Stimulated activated CD4-positive, alpha-beta T cell treated with anti-CD3 and anti-CD28 coated beads, Interleukin-4, amount 100 ng/mL, for 48 hours (primary cell): ENCODE results near the gene GMEB2.
"Not testable (repeated sequence)": the region's sequence is repeated elsewhere in the genome, so short reads cannot be mapped to it uniquely, and the experiment has no call there.

ENCODE experiments used
- DNase-seq, 2 donors: peaks; one replicate each; pipeline ENCODE4 v3.0.0-alpha.2; 2020; ENCODE audit warnings: low read depth in 2 of 2

GMEB2 gene

DNA sequence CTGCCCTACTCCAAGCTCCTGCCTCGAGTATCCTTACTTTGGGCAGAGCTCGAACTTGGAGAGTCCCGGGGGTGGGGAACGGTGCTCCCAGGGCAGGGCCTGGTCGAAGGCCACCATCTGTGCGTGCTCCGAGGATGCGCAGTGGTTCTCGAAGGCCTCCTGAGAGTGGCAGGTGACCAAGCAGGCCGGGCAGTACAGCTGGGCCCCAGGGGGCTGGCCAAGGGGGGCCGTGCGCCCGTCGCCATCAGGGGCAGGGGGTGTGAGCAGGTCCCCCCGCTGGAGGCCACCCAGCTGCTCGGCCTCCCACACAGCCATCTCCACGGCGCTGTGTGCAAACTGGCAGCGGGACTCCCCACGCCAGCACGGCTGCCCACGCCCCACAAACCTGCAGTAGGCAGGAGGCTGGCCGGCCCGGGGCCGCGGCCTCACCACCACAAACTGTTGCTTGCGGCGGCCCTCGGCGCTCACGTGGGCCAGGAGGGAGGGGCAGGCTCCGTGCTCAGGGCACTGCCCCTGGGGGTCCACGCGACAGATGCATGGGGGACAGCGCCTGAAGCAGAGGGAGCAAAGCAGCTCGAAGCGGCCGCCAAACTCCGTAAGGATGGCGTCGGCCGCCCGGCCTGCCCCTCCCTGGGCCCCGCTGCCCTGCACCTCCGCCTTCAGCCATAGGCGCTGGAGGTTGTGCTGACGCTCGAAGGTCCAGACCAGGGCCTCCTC is 54.7 kb downstream of the GMEB2 start:
- no peak for DNase-seq

DNA sequence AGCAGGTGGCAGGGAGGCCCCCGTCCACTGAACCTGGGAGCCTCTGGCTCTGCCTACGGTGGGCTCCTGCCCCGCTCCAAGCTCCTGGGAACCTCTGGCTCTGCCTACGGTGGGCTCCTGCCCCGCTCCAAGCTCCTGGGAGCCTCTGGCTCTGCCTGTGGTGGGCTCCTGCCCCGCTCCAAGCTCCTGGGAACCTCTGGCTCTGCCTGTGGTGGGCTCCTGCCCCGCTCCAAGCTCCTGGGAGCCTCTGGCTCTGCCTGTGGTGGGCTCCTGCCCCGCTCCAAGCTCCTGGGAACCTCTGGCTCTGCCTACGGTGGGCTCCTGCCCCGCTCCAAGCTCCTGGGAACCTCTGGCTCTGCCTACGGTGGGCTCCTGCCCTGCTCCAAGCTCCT is 55.8 kb downstream of the GMEB2 start:
- not testable (repeated sequence) for DNase-seq

- DNase-seq, result no peak
Observed at GRCh38 chr20:63570281-63571086, 56.4 kb downstream of the GMEB2 start.

DNA sequence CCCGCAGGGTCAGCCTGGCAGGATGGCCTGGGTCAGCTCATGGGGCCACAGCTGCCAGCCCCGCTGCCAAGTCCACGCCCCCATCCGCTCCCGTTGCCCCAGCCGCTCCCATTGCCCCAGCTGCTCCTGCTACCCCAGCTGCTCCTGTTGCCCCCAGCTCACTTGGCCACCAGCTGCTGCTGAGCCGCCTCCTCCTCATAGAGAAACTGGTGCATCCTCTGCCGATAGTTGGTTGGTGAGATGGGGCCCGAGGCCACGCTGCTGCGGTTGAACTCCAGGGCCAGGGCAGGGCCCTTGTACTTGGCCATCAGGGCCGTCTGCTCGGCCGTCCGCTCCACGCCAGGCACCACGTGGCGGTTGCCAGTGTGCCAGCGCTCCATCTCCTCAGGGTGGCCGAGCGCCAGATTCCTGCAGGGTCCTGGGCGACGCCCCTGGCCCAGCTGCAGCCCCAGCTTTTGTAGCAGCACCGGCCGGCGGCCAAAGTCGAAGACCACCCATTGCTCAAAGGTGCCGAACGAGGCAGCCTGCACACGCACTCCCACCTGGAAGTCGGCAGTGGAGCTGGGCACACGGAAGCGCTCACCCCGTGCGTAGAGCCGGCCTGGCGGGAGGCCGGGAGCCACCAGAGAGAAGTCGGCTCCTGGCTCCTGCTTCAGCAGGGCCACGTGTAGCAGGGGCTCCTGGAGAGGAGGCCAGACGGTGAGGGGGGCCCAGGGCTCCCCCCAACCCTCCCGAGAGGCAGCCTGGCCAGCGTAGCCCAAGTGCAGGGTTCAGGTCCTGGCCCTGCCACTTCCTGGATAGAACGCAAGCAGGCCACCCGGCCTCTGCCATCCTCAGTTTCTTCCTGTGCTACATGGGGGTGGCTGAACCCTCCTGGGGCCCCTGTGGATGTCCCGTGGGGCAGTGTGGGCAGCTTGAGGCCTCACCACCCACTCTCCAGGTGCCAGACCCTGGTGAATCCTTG is 57.6 kb downstream of the GMEB2 start:
- no peak for DNase-seq

DNA sequence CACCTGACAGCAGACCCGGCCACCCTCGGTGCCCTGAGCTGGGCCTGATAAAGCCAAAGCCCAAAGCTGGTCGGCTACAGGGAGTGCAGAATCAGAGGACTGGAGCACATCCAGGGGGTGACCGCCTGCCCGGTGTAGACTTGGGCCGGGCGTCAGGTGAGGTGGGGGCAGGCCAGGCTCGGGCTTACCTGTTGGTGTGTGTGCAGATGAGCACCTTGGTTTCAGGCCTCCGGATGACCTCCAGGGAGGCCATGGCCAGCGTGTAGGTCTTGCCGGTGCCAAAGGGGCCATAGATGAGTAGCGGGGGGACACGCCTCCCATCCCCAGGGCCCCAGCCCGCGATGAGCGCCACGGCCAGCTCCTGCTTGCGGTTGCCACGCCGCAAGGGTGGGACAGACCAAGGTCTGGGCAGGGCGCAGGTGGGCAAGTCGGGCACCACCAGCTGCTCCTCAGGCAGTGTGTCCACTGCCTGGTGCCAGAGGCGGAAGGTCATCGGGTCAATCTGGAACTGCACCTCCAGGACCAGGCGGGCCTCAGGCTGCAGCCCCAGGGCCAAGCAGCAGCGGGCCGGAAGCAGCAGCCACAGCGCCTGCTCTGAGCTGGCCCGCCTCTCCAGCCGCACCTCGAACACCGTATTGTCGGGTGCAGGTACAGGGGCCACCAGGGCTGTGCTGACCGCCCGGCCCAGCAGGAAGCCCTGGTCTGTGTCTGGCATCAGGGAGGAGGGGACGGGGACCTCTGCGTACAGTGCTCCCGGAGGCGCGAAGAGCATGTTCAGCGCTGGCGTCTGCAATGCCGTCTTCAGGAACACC is 58.5 kb downstream of the GMEB2 start:
- no peak for DNase-seq

GRCh38 chr20:63567386-63568169 is 59.3 kb downstream of the GMEB2 start:
- peak in 1 of 2 donors; percentile 42 for DNase-seq

- DNase-seq, result no peak
Observed at GRCh38 chr20:63567136-63567385, 59.8 kb downstream of the GMEB2 start.

DNA sequence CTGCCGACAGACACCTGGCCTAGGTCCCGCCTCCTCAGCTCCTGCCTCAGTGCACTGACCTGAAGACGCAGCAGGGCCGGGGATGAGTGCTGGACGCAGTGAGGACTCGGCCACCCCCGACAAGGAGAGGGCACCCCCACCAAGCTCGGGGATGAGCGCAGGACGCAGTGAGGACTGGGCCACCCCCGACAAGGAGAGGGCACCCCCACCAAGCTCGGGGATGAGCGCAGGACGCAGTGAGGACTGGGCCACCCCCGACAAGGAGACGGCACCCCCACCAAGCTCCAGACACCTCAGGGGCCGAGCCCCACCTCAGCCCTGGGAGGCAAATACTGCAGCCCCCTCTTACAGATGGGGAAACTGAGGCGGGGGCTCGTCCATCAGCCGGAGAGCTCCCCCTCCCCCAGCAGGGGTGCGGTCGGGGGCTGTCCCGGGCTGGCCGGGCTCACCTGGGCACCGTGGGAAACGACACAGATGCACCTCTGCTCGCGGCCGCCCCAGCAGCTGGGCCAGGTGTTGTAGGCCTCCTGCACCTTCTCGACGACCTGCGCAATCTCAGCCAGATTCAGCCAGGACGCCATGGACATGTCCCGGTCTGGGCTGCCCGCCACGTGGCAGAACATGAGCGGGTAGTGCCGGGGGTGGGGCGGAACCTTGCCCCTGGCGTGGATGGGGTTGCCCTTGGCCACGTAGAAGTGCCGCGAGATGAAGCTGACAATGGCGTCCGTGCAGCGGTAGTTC is 60.3 kb downstream of the GMEB2 start:
- no peak for DNase-seq

DNA sequence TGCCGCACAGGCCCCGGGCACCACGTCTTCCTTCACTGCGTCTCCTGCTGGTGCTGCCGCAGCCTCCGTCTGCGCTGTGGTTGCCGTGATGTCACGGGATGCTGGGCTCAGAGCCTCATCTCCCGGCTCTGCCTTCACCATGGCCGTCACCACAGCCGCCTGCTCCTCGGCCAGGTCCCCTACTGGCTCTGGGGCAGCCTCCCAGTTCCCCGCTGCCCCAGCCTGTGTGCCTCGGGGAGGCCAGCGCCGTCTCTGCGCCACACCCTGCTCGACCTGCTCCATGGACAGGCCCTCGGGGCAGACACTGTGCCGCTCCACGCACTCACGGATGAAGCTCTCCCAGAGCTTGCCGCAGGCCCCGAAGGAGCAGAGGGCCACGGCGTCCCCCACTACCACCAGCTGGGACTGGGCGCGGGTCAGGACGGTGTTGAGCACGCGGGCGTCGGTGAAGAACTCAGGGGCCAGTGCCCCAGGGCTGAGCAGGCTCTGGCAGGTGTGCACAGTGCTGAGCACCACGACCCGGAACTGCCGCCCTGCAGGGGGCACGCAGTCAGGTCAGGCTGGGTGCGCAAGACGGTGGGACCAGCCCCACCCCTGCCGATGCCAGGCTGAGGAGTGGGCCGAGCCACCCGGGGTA is 61.1 kb downstream of the GMEB2 start:
- no peak for DNase-seq

- DNase-seq, result no peak
Observed at GRCh38 chr20:63565021-63565698, 61.7 kb downstream of the GMEB2 start.

- no peak for DNase-seq
Observed at GRCh38 chr20:63564036-63564810, 62.7 kb downstream of the GMEB2 start.

GRCh38 chr20:63563225-63563935 is 63.5 kb downstream of the GMEB2 start:
- no peak for DNase-seq

GRCh38 chr20:63562461-63563224 is 64.3 kb downstream of the GMEB2 start:
- DNase-seq, result no peak

GRCh38 chr20:63561624-63562396 is 65.1 kb downstream of the GMEB2 start:
- no peak for DNase-seq

DNA sequence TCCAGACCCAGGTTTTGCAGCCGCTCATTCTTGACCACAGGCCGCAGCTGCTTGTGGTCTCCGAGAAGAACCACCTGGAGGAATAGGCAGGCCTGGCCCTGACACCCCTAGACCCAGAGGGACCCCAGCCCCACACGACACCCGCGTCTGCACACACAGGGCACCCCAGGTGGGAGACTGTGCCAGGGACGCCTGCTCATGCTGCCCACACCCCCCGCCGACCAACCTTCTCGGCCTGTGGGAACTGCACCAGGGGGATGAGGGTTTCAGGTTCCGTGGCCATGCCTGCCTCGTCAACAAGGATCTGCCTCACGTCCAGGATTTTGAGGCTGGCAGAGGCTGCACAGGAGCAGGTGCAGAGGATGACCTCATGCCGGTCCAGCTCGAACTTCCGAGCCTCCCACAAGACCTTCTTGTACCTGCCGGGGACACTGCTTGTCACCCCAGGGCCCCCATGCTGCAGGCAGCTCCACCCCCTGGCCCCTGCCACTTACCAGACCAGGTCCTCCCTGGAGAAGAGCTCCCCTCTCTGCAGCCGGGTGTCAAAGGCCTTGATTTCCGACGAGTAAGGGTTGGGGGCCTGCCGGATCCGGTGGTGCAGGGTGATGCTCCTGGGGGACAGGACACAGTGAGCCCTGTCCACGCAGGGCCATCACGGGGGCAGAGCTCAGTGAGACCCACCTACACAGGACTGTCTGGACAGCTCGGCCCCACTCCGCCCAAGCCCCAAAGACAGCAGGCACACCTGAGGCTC is 65.9 kb downstream of the GMEB2 start:
- no peak for DNase-seq
